H1 (cell line): ENCODE data around the gene AP2A2.

Source experiments
- CTCF ChIP-seq, 3 experiments: IDR thresholded peaks; 1 replicate in 2 of 3; 2 replicates in 1 of 3; pipeline versions ENCODE4 v1.5.1 to v1.6.1; 2011; ENCODE audit warnings: low read length in 3 of 3, mild to moderate bottlenecking in 3 of 3, inconsistent platforms in 2 of 3, low read depth in 1 of 3, moderate library complexity in 1 of 3; ENCODE audit not compliant: insufficient read depth in 1 of 3; ENCODE audit errors: control extremely low read depth in 1 of 3
- EGR1 ChIP-seq: IDR thresholded peaks from 2 replicates; pipeline ENCODE4 v1.6.1; 2011; ENCODE audit warnings: low read depth, low read length, borderline replicate concordance
- GTF2F1 ChIP-seq: IDR thresholded peaks from 2 replicates; pipeline ENCODE4 v1.6.1; 2012; ENCODE audit warnings: low read depth, low read length, improper control_type of control experiment, borderline replicate concordance
- HDAC6 ChIP-seq: IDR thresholded peaks from one replicate; pipeline ENCODE4 v1.7.1; 2012; ENCODE audit warnings: low read depth, mild to moderate bottlenecking, inconsistent platforms, low read length, moderate library complexity
- POLR2A ChIP-seq, 2 experiments: IDR thresholded peaks; 1 replicate in 1 of 2; 2 replicates in 1 of 2; pipeline ENCODE4 v1.6.1; 2011; ENCODE audit warnings: low read depth in 2 of 2, low read length in 2 of 2, mild to moderate bottlenecking in 2 of 2; ENCODE audit errors: control extremely low read depth in 1 of 2
- SAP30 ChIP-seq: fragments of 300-600 bp; sonication (generic); IDR thresholded peaks from 2 replicates; pipeline ENCODE4 v1.7.1; 2012; ENCODE audit warnings: low read length, moderate library complexity, mild to moderate bottlenecking, inconsistent platforms; ENCODE audit not compliant: insufficient read depth, insufficient replicate concordance
- SIN3A ChIP-seq, 2 experiments: IDR thresholded peaks in 1 of 2; conservative IDR thresholded peaks in 1 of 2; 2 replicates each; pipeline ENCODE4 v1.6.1; 2011 to 2012; ENCODE audit warnings: low read length in 2 of 2, improper control_type of control experiment in 1 of 2, low read depth in 1 of 2, mild to moderate bottlenecking in 1 of 2
- TBP ChIP-seq: IDR thresholded peaks from 2 replicates; pipeline ENCODE4 v1.6.1; 2011; ENCODE audit warnings: low read depth, low read length, improper control_type of control experiment
- YY1 ChIP-seq: IDR thresholded peaks from 2 replicates; pipeline ENCODE4 v1.6.1; 2011; ENCODE audit warnings: low read depth, mild to moderate bottlenecking, low read length

- no peak for TF ChIP-seq SAP30
- TF ChIP-seq CTCF (IDR thresholded peaks at IDR 0.05; ENCODE audit: control extremely low read depth in 1 of 3, insufficient read depth in 1 of 3, low read depth in 1 of 3, low read length in 3 of 3), result no peak
- TF ChIP-seq POLR2A (IDR thresholded peaks at IDR 0.05; ENCODE audit: control extremely low read depth in 1 of 2, low read depth in 2 of 2, low read length in 2 of 2), result no peak
- TF ChIP-seq EGR1, result no peak
- TF ChIP-seq YY1, result no peak
- no peak for TF ChIP-seq HDAC6
- TF ChIP-seq SIN3A (conservative IDR thresholded peaks at IDR 0.05 in 1 of 2, IDR thresholded peaks at IDR 0.05 in 1 of 2; ENCODE audit: low read depth in 1 of 2, low read length in 2 of 2), result no peak
- TF ChIP-seq TBP, result no peak
- no peak for TF ChIP-seq GTF2F1
These were observed 97.5 kb downstream of the AP2A2 start for GRCh38 chr11:1022908-1023810.
